HG02588 (cell line): Measurements from ENCODE around the gene FAM50B.

Experiments
- ATAC-seq: cut with Tn5 transposase; IDR thresholded peaks from one replicate; pipeline ENCODE4 v1.9.1; 2021; ENCODE audit warnings: mild to moderate bottlenecking, moderate library complexity; ENCODE audit not compliant: unreplicated experiment

Gene FAM50B

GRCh38 chr6:3871515-3871914 is 22.3 kb downstream of the FAM50B start:
- ATAC-seq, result no peak

GRCh38 chr6:3871939-3872338 is 22.8 kb downstream of the FAM50B start:
- ATAC-seq, result no peak

- ATAC-seq, result no peak
These were observed 23.2 kb downstream of the FAM50B start for GRCh38 chr6:3872370-3872854.

GRCh38 chr6:3873051-3873450 is 23.9 kb downstream of the FAM50B start:
- no peak for ATAC-seq

- no peak for ATAC-seq
These were observed 24.9 kb downstream of the FAM50B start for GRCh38 chr6:3874069-3874468.

GRCh38 chr6:3875486-3875885 is 26.3 kb downstream of the FAM50B start:
- ATAC-seq, result no peak

- ATAC-seq, result no peak
These were observed 26.9 kb downstream of the FAM50B start for GRCh38 chr6:3876101-3876500.

- ATAC-seq, result no peak
These were observed 27.7 kb downstream of the FAM50B start for GRCh38 chr6:3876866-3877265.

GRCh38 chr6:3878048-3878666 is 29.0 kb downstream of the FAM50B start:
- no peak for ATAC-seq

- no peak for ATAC-seq
These were observed 30.2 kb downstream of the FAM50B start for GRCh38 chr6:3879194-3879952.

GRCh38 chr6:3881711-3882421 is 32.7 kb downstream of the FAM50B start:
- no peak for ATAC-seq

- ATAC-seq, result no peak
These were observed 33.3 kb downstream of the FAM50B start for GRCh38 chr6:3882431-3882830.

- no peak for ATAC-seq
These were observed 33.7 kb downstream of the FAM50B start for GRCh38 chr6:3882866-3883265.

- no peak for ATAC-seq
These were observed 35.0 kb downstream of the FAM50B start for GRCh38 chr6:3884007-3884745.

- ATAC-seq, result no peak
These were observed 36.3 kb downstream of the FAM50B start for GRCh38 chr6:3885262-3886036.

- ATAC-seq, result no peak
These were observed 38.1 kb downstream of the FAM50B start for GRCh38 chr6:3887150-3887700.

GRCh38 chr6:3888153-3888957 is 39.2 kb downstream of the FAM50B start:
- no peak for ATAC-seq

- ATAC-seq, result no peak
These were observed 40.9 kb downstream of the FAM50B start for GRCh38 chr6:3890047-3890446.

GRCh38 chr6:3891883-3892282 is 42.7 kb downstream of the FAM50B start:
- ATAC-seq, result no peak
